Activated CD4-positive, alpha-beta T cell treated with anti-CD3 and anti-CD28 coated beads, Interleukin-2, amount 10 ng/mL, durations not matched to agents 24 days and 14 days (primary cell): Measurements from ENCODE around the gene CCDC69. TPM values are rescaled to one million over a fixed set of nuclear protein-coding genes. Genes with fewer than 3 reads are reported as not detected.
"Not testable (repeated sequence)": the region's sequence is repeated elsewhere in the genome, so short reads cannot be mapped to it uniquely, and the experiment has no call there.

Experiments
- DNase-seq: peaks from one replicate; pipeline ENCODE4 v3.0.0; 2022
- H3K27ac Mint-ChIP-seq: one replicate; pipeline ENCODE4 v1.8.0; 2022; ENCODE audit warnings: mild to moderate bottlenecking, mixed read lengths
- H3K27me3 Mint-ChIP-seq: one replicate; pipeline ENCODE4 v1.8.0; 2022; ENCODE audit warnings: mixed read lengths
- H3K36me3 Mint-ChIP-seq: one replicate; pipeline ENCODE4 v1.8.0; 2022; ENCODE audit warnings: low read depth, mild to moderate bottlenecking, mixed read lengths
- H3K4me1 Mint-ChIP-seq: one replicate; pipeline ENCODE4 v1.8.0; 2021; ENCODE audit warnings: mixed read lengths
- H3K4me3 Mint-ChIP-seq: one replicate; pipeline ENCODE4 v1.8.0; 2022; ENCODE audit warnings: mild to moderate bottlenecking, moderate library complexity, mixed read lengths
- H3K9me3 Mint-ChIP-seq: one replicate; pipeline ENCODE4 v1.8.0; 2021; ENCODE audit warnings: mixed read lengths
- intact Hi-C: fragments of 100-400 bp; cut with micrococcal nuclease; formaldehyde crosslinking; loops from one replicate; pipeline ENCODE4 v1.15.1; 2023
- total RNA-seq: library from RNA; stranded (reverse); gene quantifications from 2 replicates; pipeline ENCODE4 v1.2.3, GENCODE V29; 2022

Gene CCDC69
- 22.7 and 23.2 TPM in 2 replicates for total RNA-seq

DNA sequence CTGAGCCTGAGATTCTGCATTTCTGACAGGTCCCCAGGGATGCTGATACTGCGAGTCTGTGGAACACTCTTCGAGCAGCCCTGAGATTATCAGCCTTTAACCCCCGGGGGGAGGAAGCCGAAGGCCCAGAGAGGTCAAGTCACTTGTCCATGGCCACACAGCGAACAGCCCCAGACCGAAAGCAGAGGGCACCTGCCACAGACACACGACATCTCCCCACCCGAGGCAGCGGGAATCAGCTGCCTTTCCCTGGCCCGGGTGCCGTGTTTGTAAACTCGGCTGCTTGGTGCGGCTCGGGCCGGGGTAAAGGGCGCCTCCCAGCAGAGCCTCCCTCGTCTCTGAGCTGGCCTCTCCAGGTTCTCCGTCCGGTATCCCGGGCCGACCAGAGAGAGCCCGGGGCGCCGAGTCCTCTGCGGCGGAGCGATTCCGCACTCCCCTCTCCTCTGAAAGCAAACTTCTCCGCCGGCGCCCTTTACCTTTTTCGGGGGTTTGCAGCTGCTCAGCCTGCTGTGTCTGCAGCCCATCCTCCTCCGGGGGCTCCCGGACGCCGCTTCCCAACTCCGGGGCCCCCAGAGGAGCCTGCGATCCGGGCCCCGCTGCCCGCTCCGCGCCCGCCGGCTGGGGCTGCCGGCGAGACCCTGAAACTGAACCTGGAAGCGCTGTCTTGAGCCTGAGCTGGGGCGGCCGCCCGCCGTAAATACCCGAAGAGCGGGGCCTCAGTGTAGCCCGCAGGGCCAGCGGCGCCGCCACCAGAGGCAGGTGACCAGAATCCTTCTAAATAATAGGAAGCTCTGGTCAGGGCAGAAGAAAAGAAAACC is at the start of gene CCDC69:
Gene CCDC69, minus strand, starts transcription at position 646 of the 818 bp plus-strand sequence. Its CDS starts 122 bp downstream, at position 524.
- H3K4me1 Mint-ChIP-seq, result peaks cover 51% of the 10 kb centered on the region
- H3K9me3 Mint-ChIP-seq, result no peaks in the 10 kb centered on the region
- peaks cover 23% of the 10 kb centered on the region for H3K36me3 Mint-ChIP-seq
- intact Hi-C loops, result loop anchor here (1.0 to 2.0 kb wide), 4 partner anchors 9 to 29 kb away; no protein-coding TSS in a partner anchor
- H3K4me3 Mint-ChIP-seq, result peak within 1 kb of the TSS; percentile 84
- DNase-seq, result peak; percentile 88
- H3K27me3 Mint-ChIP-seq, result no peaks in the 10 kb centered on the region
- H3K27ac Mint-ChIP-seq, result peak within 1 kb of the TSS; percentile 83

DNA sequence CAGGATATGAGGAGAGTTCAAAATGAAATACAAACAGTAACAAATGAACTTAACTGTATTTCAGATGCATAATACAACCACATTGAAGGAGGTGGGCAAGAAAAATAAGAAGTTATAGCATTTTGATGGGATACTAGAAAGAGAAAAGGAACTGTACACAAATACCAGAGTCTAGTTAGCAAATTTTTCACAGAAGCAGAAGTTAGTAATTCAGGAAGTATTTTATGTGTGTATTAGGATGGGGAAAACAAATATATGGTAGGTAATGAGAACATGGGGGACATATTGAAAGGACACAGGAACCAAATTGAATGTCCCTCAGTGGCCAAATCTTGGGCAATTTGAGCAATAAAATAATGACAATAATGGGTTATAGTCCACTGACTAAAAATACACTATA is 47.4 kb upstream of the CCDC69 start:
- Mint-ChIP-seq H3K27me3 (peaks cover 3% of the 10 kb centered on the region), H3K4me3 (no peak overlapping the region), H3K36me3 (peaks cover 18% of the 10 kb centered on the region), H3K4me1 (no peaks in the 10 kb centered on the region), H3K27ac (no peak overlapping the region), H3K9me3 (no peaks in the 10 kb centered on the region)
- intact Hi-C loops, result no loop called here
- no peak for DNase-seq

DNA sequence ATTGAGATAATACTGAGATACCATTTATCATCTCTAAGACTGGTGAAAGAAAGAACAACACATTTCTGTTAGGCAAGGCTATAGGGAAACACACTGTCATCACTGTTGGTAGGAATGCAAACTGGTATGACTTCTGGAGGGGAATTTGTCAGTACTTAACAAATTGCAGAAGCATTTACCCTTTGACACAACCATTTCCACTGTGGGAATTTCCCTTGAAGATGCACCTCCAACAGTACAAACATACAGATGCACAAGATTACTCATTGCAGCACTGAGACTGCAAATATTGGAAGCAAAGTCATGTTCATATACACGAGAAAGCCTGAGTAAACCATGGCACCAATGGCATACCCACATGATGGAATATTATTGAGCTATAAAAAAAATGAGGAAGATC is 46.7 kb upstream of the CCDC69 start:
- DNase-seq, result peak; percentile 65
- Mint-ChIP-seq H3K4me1 (no peaks in the 10 kb centered on the region), H3K27ac (no peak overlapping the region), H3K27me3 (no peaks in the 10 kb centered on the region), H3K36me3 (peaks cover 20% of the 10 kb centered on the region), H3K9me3 (no peaks in the 10 kb centered on the region), H3K4me3 (no peak overlapping the region)
- intact Hi-C loops, result loop anchor here (1.0 kb wide), 1 partner anchor 17 kb away; the partner anchor contains the start of gene GM2A

DNA sequence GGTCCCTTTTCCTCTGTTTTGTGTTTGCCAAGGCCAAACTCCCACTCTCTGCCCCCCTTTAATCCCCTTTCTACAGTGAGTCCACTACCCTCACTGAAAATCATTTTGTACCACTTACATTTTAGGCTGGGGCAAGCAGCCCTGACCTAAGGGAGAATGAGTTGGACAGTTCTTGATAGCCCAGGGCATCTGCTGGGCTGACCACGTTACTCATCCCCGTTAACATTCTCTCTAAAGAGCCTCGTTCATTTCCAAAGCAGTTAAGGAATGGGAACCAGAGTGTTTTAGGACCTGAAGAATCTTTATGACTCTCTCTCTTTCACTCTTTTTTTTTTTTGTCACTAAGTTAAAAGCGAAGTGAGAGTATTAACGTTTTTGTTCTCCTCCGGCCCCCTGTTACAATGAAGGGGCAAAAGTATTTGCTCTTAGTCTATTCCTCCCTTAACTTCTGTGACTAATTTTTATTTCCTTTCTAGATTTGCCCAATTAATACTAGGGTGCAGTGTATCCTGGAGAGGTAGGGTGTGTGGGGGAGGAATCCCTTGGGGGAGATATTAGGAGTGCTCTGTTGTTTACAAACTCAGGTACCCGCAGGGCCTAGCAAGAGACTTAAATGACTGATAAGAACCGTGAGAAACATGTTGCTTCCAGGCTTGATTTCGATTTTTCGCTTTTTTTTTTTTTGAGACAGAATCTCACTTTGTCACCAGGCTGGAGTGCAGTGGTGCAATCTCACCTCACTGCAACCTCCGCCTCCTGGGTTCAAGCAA is 43.8 kb upstream of the CCDC69 start:
- DNase-seq, result no peak
- peaks cover 14% of the 10 kb centered on the region for H3K4me1 Mint-ChIP-seq
- H3K27me3 Mint-ChIP-seq, result no peaks in the 10 kb centered on the region
- H3K36me3 Mint-ChIP-seq, result peaks cover 33% of the 10 kb centered on the region
- H3K4me3 Mint-ChIP-seq, result no peak overlapping the region
- intact Hi-C loops, result no loop called here
- peaks cover 4% of the 10 kb centered on the region for H3K9me3 Mint-ChIP-seq
- H3K27ac Mint-ChIP-seq, result no peak overlapping the region

DNA sequence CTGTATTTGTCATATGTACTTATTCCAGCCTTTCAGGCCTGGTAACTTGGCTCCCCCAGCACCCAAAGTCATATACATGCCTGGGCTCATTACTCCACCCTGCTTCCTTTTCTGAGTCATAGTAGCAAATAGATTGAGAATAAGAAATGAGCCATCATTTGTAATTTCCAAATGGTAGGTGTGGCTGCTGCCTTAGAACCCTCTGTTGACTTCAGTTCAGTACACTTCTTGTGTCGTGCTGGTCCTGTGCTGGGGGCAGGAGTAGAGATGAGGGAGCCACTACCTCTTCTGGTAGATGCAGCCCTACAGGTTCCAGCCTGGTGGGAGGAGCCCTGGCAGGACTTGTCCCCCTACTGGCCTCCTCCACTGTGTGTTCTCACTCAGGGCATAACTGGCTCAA is 40.2 kb upstream of the CCDC69 start:
- DNase-seq, result no peak
- Mint-ChIP-seq H3K27me3 (no peaks in the 10 kb centered on the region), H3K4me1 (peaks cover 14% of the 10 kb centered on the region), H3K36me3 (peaks cover 35% of the 10 kb centered on the region), H3K27ac (peak overlapping the region; percentile 87), H3K9me3 (peaks cover 4% of the 10 kb centered on the region), H3K4me3 (peak overlapping the region; percentile 47)
- intact Hi-C loops, result loop anchor here (1.0 kb wide), 1 partner anchor 11 kb away; the partner anchor contains the start of gene GM2A

GRCh38 chr5:151262532-151262931 is 38.6 kb upstream of the CCDC69 start:
- Mint-ChIP-seq H3K36me3 (peaks cover 31% of the 10 kb centered on the region), H3K9me3 (peaks cover 4% of the 10 kb centered on the region), H3K27ac (no peak overlapping the region), H3K4me1 (peaks cover 18% of the 10 kb centered on the region), H3K4me3 (no peak overlapping the region), H3K27me3 (no peaks in the 10 kb centered on the region)
- intact Hi-C loops, result no loop called here
- DNase-seq, result no peak

DNA sequence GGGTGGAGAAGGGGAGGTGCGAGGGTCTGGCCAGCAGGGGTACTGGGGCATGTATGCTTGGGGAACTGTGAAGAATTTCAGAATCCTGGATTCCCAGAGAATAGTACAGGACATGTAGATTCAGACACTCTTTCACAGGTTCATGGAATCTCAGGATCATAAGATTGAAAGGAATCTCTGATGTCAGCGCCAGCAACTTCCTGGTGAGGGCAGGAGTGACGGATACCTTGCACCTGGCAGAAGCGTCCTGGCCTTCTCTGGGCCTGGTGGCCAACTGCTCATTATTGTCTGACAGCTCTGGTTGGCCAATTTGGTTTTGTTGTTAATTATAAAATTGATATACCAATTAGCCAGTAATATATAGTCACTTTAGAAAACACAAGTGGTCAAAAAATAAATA is 36.0 kb upstream of the CCDC69 start:
- intact Hi-C loops, result loop anchor here (10.0 kb wide), 1 partner anchor 1525 kb away; the partner anchor contains the start of gene PPARGC1B
- H3K4me3 Mint-ChIP-seq, result no peak overlapping the region
- H3K27ac Mint-ChIP-seq, result no peak overlapping the region
- peaks cover 24% of the 10 kb centered on the region for H3K4me1 Mint-ChIP-seq
- no peaks in the 10 kb centered on the region for H3K27me3 Mint-ChIP-seq
- no peak for DNase-seq
- peaks cover 4% of the 10 kb centered on the region for H3K9me3 Mint-ChIP-seq
- H3K36me3 Mint-ChIP-seq, result peaks cover 15% of the 10 kb centered on the region

DNA sequence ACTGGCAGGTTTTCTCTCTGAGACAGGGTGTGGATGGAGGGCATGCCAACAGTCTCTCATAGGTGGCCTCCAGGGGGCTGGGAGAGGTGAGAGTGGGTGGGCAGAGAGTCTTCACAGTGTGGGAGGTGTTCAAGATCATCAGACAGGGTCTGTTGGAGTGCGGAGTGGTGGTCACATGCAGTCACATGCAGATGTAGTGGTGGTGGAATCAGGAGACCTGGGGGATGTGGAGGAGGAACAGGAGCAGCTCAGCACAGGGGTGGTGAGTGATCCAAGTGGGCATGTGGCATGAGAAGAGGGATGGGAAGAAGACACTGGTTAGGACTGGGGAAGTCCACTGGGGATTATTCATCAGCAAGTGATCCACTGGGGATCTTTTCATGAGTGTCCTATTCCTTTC is 34.9 kb upstream of the CCDC69 start:
- intact Hi-C loops, result loop anchor here (10.0 kb wide), 1 partner anchor 1524 kb away; the partner anchor contains the start of gene PPARGC1B
- Mint-ChIP-seq H3K4me3 (no peak overlapping the region), H3K9me3 (peaks cover 1% of the 10 kb centered on the region), H3K4me1 (peaks cover 23% of the 10 kb centered on the region), H3K27me3 (no peaks in the 10 kb centered on the region), H3K27ac (peak overlapping the region; percentile 45), H3K36me3 (peaks cover 7% of the 10 kb centered on the region)
- no peak for DNase-seq

GRCh38 chr5:151258201-151258611 is 34.3 kb upstream of the CCDC69 start:
- no peak overlapping the region for H3K27ac Mint-ChIP-seq
- H3K9me3 Mint-ChIP-seq, result no peaks in the 10 kb centered on the region
- DNase-seq, result no peak
- H3K4me1 Mint-ChIP-seq, result peaks cover 23% of the 10 kb centered on the region
- H3K4me3 Mint-ChIP-seq, result no peak overlapping the region
- peaks cover 5% of the 10 kb centered on the region for H3K36me3 Mint-ChIP-seq
- intact Hi-C loops, result loop anchor here (10.0 kb wide), 1 partner anchor 1523 kb away; the partner anchor contains the start of gene PPARGC1B
- no peaks in the 10 kb centered on the region for H3K27me3 Mint-ChIP-seq

DNA sequence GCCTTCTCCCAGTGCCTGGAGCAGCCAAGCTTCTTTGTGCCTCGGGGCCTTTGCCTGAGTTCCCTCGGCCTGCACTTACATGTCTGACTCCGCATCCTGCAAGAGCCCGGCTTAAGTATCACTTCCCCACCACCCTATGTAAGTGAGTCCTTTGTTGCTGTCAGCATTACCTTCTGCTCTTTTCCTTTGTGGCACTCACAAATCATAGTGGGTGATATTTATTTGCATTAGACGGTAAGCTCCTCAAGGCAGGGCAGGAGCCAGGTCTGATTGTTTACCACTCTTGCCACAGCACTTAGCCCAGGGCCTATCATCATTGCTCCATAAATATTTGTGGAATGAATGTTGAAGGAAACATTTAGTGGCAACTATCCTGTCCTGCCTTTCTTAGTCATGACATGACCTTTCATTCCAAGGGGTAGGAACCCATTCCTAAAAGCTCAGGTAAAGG is 33.9 kb upstream of the CCDC69 start:
- H3K27ac Mint-ChIP-seq, result no peak overlapping the region
- no peak for DNase-seq
- intact Hi-C loops, result loop anchor here (10.0 kb wide), 1 partner anchor 1523 kb away; the partner anchor contains the start of gene PPARGC1B
- no peaks in the 10 kb centered on the region for H3K9me3 Mint-ChIP-seq
- H3K4me1 Mint-ChIP-seq, result peaks cover 23% of the 10 kb centered on the region
- peaks cover 5% of the 10 kb centered on the region for H3K36me3 Mint-ChIP-seq
- H3K4me3 Mint-ChIP-seq, result no peak overlapping the region
- no peaks in the 10 kb centered on the region for H3K27me3 Mint-ChIP-seq

- no peak for DNase-seq
- peaks cover 4% of the 10 kb centered on the region for H3K36me3 Mint-ChIP-seq
- H3K4me1 Mint-ChIP-seq, result peaks cover 33% of the 10 kb centered on the region
- no peaks in the 10 kb centered on the region for H3K9me3 Mint-ChIP-seq
- H3K27ac Mint-ChIP-seq, result no peak overlapping the region
- no peak overlapping the region for H3K4me3 Mint-ChIP-seq
- no peaks in the 10 kb centered on the region for H3K27me3 Mint-ChIP-seq
- intact Hi-C loops, result loop anchor here (10.0 kb wide), 1 partner anchor 1521 kb away; the partner anchor contains the start of gene PPARGC1B
Measured at GRCh38 chr5:151255621-151256286, 31.9 kb upstream of the CCDC69 start.

GRCh38 chr5:151254990-151255389 is 31.1 kb upstream of the CCDC69 start:
- H3K4me1 Mint-ChIP-seq, result peaks cover 34% of the 10 kb centered on the region

DNA sequence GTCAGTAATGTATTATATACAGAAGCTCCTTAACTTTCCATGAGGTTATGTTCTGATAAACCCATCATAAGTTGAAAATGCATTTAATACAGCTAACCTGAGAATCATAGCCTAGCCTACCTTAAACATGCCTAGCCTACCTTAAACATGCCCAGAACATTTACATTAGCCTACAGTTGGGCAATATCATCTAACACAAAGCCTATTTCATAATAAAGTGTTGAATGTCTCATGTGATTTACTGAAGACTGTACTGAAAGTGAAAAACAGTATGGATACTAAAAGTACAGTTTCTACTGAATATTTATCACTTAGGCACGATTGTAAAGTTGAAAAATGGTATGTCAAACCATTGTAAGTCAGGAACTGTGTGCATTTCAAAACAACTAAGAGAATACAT is 30.7 kb upstream of the CCDC69 start:
- intact Hi-C loops, result loop anchor here (5.0 to 10.0 kb wide), 3 partner anchors 462 to 1520 kb away; partner anchors contain the start of genes PPARGC1B and RBM22
- Mint-ChIP-seq H3K27me3 (no peaks in the 10 kb centered on the region), H3K36me3 (peaks cover 2% of the 10 kb centered on the region), H3K9me3 (no peaks in the 10 kb centered on the region), H3K4me3 (no peak overlapping the region), H3K4me1 (peaks cover 34% of the 10 kb centered on the region), H3K27ac (no peak overlapping the region)
- DNase-seq, result no peak

More at GRCh38 chr5:151254990-151255389, 31.1 kb upstream of the CCDC69 start:
- H3K27ac Mint-ChIP-seq, DNase-seq, H3K9me3 Mint-ChIP-seq, H3K27me3 Mint-ChIP-seq, H3K4me3 Mint-ChIP-seq, H3K36me3 Mint-ChIP-seq: not testable (repeated sequence)
- intact Hi-C loops, result loop anchor here (5.0 to 10.0 kb wide), 3 partner anchors 463 to 1520 kb away; partner anchors contain the start of genes PPARGC1B and RBM22
